OCI-LY3 (cell line): Measurements from ENCODE around the gene CD72.
"Not testable (repeated sequence)": the region's sequence is repeated elsewhere in the genome, so short reads cannot be mapped to it uniquely, and the experiment has no call there.

Experiments
- H2AFZ ChIP-seq: fragments of 200-600, 300-600 bp; shearing (Covaris generic); 2 replicates; pipeline ENCODE4 v1.6.0; 2014; ENCODE audit warnings: antibody characterized with exemption, low read depth, low read length
- H3K27ac ChIP-seq: fragments of 200-600, 300-600 bp; sonication (generic); 2 replicates; pipeline ENCODE4 v1.5.1; 2014; ENCODE audit warnings: mild to moderate bottlenecking, low read length, moderate library complexity, mixed read lengths
- H3K27me3 ChIP-seq: fragments of 200-600, 300-600 bp; sonication (generic); 2 replicates; pipeline ENCODE4 v1.6.1; 2014; ENCODE audit warnings: low read depth, low read length, mixed read lengths
- H3K36me3 ChIP-seq: fragments of 200-600, 300-600 bp; sonication (generic); replicated peaks from 2 replicates; pipeline ENCODE3; 2014; ENCODE audit warnings: low read depth, low read length, mixed read lengths
- H3K4me1 ChIP-seq: fragments of 300-600, 200-600 bp; sonication (generic); 2 replicates; pipeline ENCODE4 v1.6.1; 2014; ENCODE audit warnings: low read length, mixed read lengths
- H3K4me2 ChIP-seq: fragments of 200-600, 300-600 bp; sonication (generic); 2 replicates; pipeline ENCODE4 v1.6.1; 2014; ENCODE audit warnings: low read length, mixed read lengths
- H3K4me3 ChIP-seq: fragments of 300-600, 200-600 bp; sonication (generic); 2 replicates; pipeline ENCODE4 v1.5.1; 2014; ENCODE audit warnings: antibody characterized with exemption, mild to moderate bottlenecking, low read length, moderate library complexity
- H3K79me2 ChIP-seq: fragments of 300-600, 200-600 bp; shearing (Covaris generic); 2 replicates; pipeline ENCODE4 v1.6.1; 2014; ENCODE audit warnings: mild to moderate bottlenecking, low read length, mixed read lengths
- H3K9ac ChIP-seq: fragments of 300-600, 200-600 bp; shearing (Covaris generic); 2 replicates; pipeline ENCODE4 v1.6.0; 2014; ENCODE audit warnings: mild to moderate bottlenecking, low read length, moderate library complexity
- H3K9me3 ChIP-seq: fragments of 200-600, 300-600 bp; shearing (Covaris generic); 2 replicates; pipeline ENCODE4 v1.6.1; 2014; ENCODE audit warnings: low read length, mixed read lengths; ENCODE audit not compliant: insufficient read depth
- H4K20me1 ChIP-seq: fragments of 200-600, 300-600 bp; sonication (generic); 2 replicates; pipeline ENCODE4 v1.6.1; 2016; ENCODE audit warnings: low read length, mixed read lengths; ENCODE audit not compliant: insufficient read depth
- CTCF ChIP-seq: fragments of 200-600, 300-600 bp; sonication (generic); IDR thresholded peaks from 2 replicates; pipeline ENCODE4 v1.5.1; 2014; ENCODE audit warnings: antibody characterized with exemption, low read length, low read depth
- EZH2phosphoT487 ChIP-seq: fragments of 200-600 bp; shearing (Covaris generic); IDR thresholded peaks from 2 replicates; pipeline ENCODE4 v1.6.1; 2018; ENCODE audit warnings: antibody characterized with exemption, mixed run types, low read depth

The CD72 gene

DNA sequence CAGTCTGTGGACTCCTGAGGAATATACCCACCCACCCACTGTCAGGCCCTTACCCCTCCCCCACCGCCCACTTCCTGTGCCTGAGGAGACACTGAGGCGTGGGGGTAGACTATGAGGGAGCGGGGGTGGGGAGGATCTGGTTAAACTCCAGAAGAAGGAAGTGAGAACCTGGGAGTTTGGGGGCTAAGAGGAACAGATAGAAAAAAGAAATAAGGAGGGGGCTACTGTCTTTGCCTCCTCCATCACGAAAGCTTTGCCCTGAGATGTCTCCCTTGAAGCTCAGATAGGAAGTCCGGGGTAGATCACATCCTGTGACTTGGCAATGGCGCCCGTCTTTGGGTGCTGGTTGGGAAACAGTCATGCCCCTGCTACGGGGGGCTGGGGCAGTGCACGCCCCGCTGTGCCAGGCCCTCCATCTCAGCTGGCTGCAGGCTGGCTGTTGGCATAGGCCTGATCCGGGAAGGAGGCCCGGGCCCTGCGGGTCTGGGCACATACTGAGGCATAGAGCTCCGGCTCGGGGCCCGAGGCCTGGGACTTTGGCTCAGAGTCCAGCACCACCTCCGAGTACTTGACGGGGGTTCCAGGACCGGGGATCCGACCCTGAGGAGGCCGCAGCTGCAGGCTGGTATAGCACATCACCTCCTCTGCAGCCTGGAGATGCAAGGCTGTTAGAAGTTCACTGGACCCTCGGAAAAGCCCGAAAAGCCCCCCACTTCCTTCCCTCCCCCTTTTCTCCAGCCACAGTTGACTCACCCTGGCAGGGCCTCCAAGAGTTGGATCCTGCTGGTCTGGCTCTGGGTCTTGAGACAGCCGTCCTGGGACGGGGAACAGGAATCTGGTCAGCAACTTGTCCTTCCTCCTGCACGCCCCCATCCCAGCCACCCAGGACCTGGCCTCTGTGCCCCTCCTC lies 31.5 kb upstream of the CD72 start:
- TF ChIP-seq EZH2phosphoT487, result no peak
- Histone ChIP-seq H3K4me1 (peaks cover 59% of the 10 kb centered on the region), H3K4me2 (peak overlapping the region; percentile 99), H3K4me3 (peak overlapping the region; percentile 88), H3K9ac (peak overlapping the region; percentile 89), H3K36me3 (no peaks in the 10 kb centered on the region), H2AFZ (peak overlapping the region; percentile 73), H3K27me3 (no peaks in the 10 kb centered on the region), H3K79me2 (peaks cover 10% of the 10 kb centered on the region), H3K27ac (peak overlapping the region; percentile 66), H3K9me3 (no peaks in the 10 kb centered on the region), H4K20me1 (no peaks in the 10 kb centered on the region)

- peaks cover 50% of the 10 kb centered on the region for H3K4me1 ChIP-seq
- peak overlapping the region; percentile 79 for H2AFZ ChIP-seq
- peaks cover 3% of the 10 kb centered on the region for H3K36me3 ChIP-seq
- H3K9ac ChIP-seq, result peak overlapping the region; percentile 72
- no peaks in the 10 kb centered on the region for H3K9me3 ChIP-seq
- H4K20me1 ChIP-seq, result no peaks in the 10 kb centered on the region
- no peaks in the 10 kb centered on the region for H3K27me3 ChIP-seq
- peaks cover 10% of the 10 kb centered on the region for H3K79me2 ChIP-seq
- H3K4me3 ChIP-seq, result peak overlapping the region; percentile 83
- peak; percentile 75 for TF ChIP-seq CTCF
- no peak for TF ChIP-seq EZH2phosphoT487
- peak overlapping the region; percentile 35 for H3K27ac ChIP-seq
- H3K4me2 ChIP-seq, result peak overlapping the region; percentile 96
Observed at GRCh38 chr9:35646533-35647265, 28.5 kb upstream of the CD72 start.

- no peak for TF ChIP-seq EZH2phosphoT487
- no peak for TF ChIP-seq CTCF
- no peaks in the 10 kb centered on the region for H3K27me3 ChIP-seq
- H3K36me3 ChIP-seq, result peaks cover 3% of the 10 kb centered on the region
- peak overlapping the region; percentile 35 for H3K27ac ChIP-seq
- H3K4me3 ChIP-seq, result peak overlapping the region; percentile 83
- peaks cover 10% of the 10 kb centered on the region for H3K79me2 ChIP-seq
- H3K4me1 ChIP-seq, result peaks cover 45% of the 10 kb centered on the region
- peak overlapping the region; percentile 79; the same call in 1 of the 2 replicates for H2AFZ ChIP-seq
- peak overlapping the region; percentile 72 for H3K9ac ChIP-seq
- no peaks in the 10 kb centered on the region for H3K9me3 ChIP-seq
- H4K20me1 ChIP-seq, result no peaks in the 10 kb centered on the region
- peak overlapping the region; percentile 96 for H3K4me2 ChIP-seq
Observed at GRCh38 chr9:35646153-35646532, 27.9 kb upstream of the CD72 start.

GRCh38 chr9:35645736-35646135 lies 27.5 kb upstream of the CD72 start:
- peaks cover 41% of the 10 kb centered on the region for H3K4me1 ChIP-seq
- peak overlapping the region; percentile 96 for H3K4me2 ChIP-seq
- H3K9ac ChIP-seq, result peak overlapping the region; percentile 72
- not testable (repeated sequence) for H4K20me1 ChIP-seq, H3K79me2 ChIP-seq, H3K27ac ChIP-seq, H3K27me3 ChIP-seq, H3K36me3 ChIP-seq, H2AFZ ChIP-seq, H3K9me3 ChIP-seq
- peak overlapping the region; percentile 83 for H3K4me3 ChIP-seq
